Hepatocyte (in vitro differentiated cells): ENCODE data around the gene POMGNT2. TPM values are rescaled to one million over a fixed set of nuclear protein-coding genes. Genes with fewer than 3 reads are reported as not detected.
"Not testable (repeated sequence)": the region's sequence is repeated elsewhere in the genome, so short reads cannot be mapped to it uniquely, and the experiment has no call there.

Source experiments
- DNase-seq: peaks from one replicate; pipeline ENCODE4 v3.0.0-alpha.2; 2016; ENCODE audit warnings: low spot score
- H2AFZ ChIP-seq: fragments of 200-600 bp; sonication (generic); 2 replicates; pipeline ENCODE4 v1.6.0; 2016; ENCODE audit warnings: antibody characterized with exemption, mild to moderate bottlenecking
- H3K27ac ChIP-seq: fragments of 200-600 bp; sonication (generic); 2 replicates; pipeline ENCODE4 v1.5.1; 2016; ENCODE audit warnings: mild to moderate bottlenecking
- H3K27me3 ChIP-seq: fragments of 200-600 bp; sonication (generic); 2 replicates; pipeline ENCODE4 v1.6.1; 2016
- H3K36me3 ChIP-seq: fragments of 200-600 bp; sonication (generic); replicated peaks from 2 replicates; pipeline ENCODE4 v1.5.1; 2016; ENCODE audit warnings: low read depth; ENCODE audit not compliant: insufficient read depth
- H3K4me1 ChIP-seq: fragments of 200-600 bp; sonication (generic); 2 replicates; pipeline ENCODE4 v1.5.1; 2016; ENCODE audit warnings: mild to moderate bottlenecking, moderate library complexity; ENCODE audit not compliant: insufficient read depth
- H3K4me2 ChIP-seq: fragments of 200-600 bp; sonication (generic); 2 replicates; pipeline ENCODE4 v1.6.0; 2016
- H3K4me3 ChIP-seq: fragments of 200-600 bp; sonication (generic); 2 replicates; pipeline ENCODE4 v1.5.1; 2016; ENCODE audit warnings: mild to moderate bottlenecking
- H3K79me2 ChIP-seq: fragments of 200-600 bp; sonication (generic); 2 replicates; pipeline ENCODE4 v1.6.0; 2017; ENCODE audit warnings: mild to moderate bottlenecking
- H3K9me2 ChIP-seq: fragments of 200-600 bp; sonication (generic); replicated peaks from 2 replicates; pipeline ENCODE4 v1.6.0; 2017; ENCODE audit warnings: mild to moderate bottlenecking; ENCODE audit not compliant: insufficient read depth
- H3K9me3 ChIP-seq: fragments of 200-600 bp; sonication (generic); 2 replicates; pipeline ENCODE4 v1.5.1; 2016; ENCODE audit warnings: low read depth, mild to moderate bottlenecking
- H4K20me1 ChIP-seq: fragments of 200-600 bp; sonication (generic); 2 replicates; pipeline ENCODE4 v1.6.0; 2016; ENCODE audit warnings: mild to moderate bottlenecking; ENCODE audit not compliant: insufficient read depth, poor library complexity, severe bottlenecking
- CTCF ChIP-seq: fragments of 200-600 bp; sonication (generic); IDR thresholded peaks from 2 replicates; pipeline ENCODE4 v1.5.1; 2016; ENCODE audit warnings: antibody characterized with exemption, mild to moderate bottlenecking; ENCODE audit not compliant: poor library complexity
- EZH2 ChIP-seq: fragments of 200-600 bp; sonication (generic); IDR thresholded peaks from 2 replicates; pipeline ENCODE4 v1.6.1; 2016; ENCODE audit warnings: antibody characterized with exemption, mild to moderate bottlenecking, borderline replicate concordance
- EZH2phosphoT487 ChIP-seq: fragments of 200-600 bp; sonication (generic); IDR thresholded peaks from one replicate; pipeline ENCODE4 v1.6.1; 2018; ENCODE audit warnings: antibody characterized with exemption, mild to moderate bottlenecking, low read depth, moderate library complexity; ENCODE audit not compliant: unreplicated experiment, severe bottlenecking
- WGBS: methylation state at CpG from one replicate; pipeline ENCODE4 v1.1.6; 2016; ENCODE audit warnings: low lambda C conversion rate; ENCODE audit errors: missing lambda C conversion rate; 5-methylcytosine and 5-hydroxymethylcytosine counted together
- polyA plus RNA-seq: library from polyadenylated mRNA; unstranded; fragments of >200 nt; fragmentation: Nextera tagmentation; extraction: Ambion mirVana; gene quantifications from 2 replicates; pipeline ENCODE4 v1.2.1, GENCODE V29; 2016
- total RNA-seq: library from RNA; depleted of rRNA; stranded (reverse); fragments of >200 nt; gene quantifications from 2 replicates; pipeline ENCODE4 v1.2.3, GENCODE V29; 2014

POMGNT2 gene
- total and polyA plus RNA-seq, 2 experiments from 2014 or later, result 27.6 to 45.6 TPM

DNA sequence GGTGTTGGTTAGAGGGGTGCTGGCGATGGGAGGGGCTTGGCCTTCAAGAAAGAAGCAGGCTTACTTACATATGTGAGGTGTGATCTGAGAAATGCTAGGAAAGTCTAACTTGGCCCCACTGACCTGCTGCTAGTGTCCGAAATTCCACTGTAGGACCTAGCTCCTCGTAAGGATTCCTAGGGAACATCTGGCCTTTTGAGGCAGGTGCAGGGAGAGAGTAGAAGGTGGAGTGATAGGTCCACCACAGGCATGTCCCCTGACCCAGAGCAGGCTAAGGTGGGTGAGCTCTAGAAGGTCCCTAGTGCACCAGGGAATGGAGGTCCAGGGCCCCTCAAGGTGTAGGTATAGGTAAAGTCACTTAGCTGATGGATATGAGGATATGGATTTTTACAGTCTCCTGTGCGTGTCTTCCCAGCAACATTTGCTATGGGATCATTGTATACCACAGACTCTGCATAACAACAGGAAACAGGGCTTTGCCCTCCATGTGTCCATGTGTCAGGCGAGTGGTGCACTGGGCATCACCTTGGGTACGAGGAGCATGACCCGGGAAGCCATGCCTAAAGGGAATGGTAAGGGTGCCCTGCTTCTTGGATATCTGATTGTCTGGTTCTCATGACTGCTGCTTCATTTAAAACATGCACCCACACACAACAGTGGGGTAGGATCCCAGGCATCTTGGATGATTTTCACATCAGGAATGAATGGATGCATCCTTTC, 32.6 kb downstream of the POMGNT2 start:
- TF ChIP-seq CTCF (no peak), EZH2phosphoT487 (no peak), EZH2 (no peak)
- H2AFZ ChIP-seq, result no peak overlapping the region
- no peak overlapping the region for H3K4me3 ChIP-seq
- no peak for DNase-seq
- no peaks in the 10 kb centered on the region for H3K27me3 ChIP-seq
- no peaks in the 10 kb centered on the region for H3K9me3 ChIP-seq
- peaks cover 3% of the 10 kb centered on the region for H3K4me1 ChIP-seq
- H3K27ac ChIP-seq, result no peak overlapping the region
- H3K36me3 ChIP-seq, result no peaks in the 10 kb centered on the region
- H3K79me2 ChIP-seq, result no peaks in the 10 kb centered on the region
- whole genome bisulfite sequencing, result 90% methylated on average over 7 of the region's 7 CpGs
- no peak overlapping the region for H3K4me2 ChIP-seq
- no peaks in the 10 kb centered on the region for H4K20me1 ChIP-seq
- no peaks in the 10 kb centered on the region for H3K9me2 ChIP-seq

DNA sequence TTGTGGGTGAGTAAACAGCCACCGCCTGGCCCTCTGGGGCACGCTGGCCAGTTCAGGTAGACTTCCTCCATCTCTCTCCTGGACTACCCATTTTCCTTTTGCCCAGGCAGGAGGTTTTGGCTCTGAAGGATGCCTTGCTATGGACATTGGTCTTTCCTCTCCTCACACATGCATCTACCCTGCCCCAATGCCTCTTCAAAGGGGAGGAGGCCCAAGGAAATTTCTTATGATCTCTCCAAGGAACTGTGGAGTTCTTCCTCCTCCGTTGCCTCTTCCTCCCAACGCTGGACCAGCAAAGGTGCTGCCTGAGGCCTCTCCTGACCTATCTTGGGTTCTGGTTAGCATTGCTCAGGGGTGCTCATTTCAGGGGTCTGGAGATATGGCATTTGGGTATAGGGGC, 33.5 kb downstream of the POMGNT2 start:
- Histone ChIP-seq H3K4me2 (no peak overlapping the region), H4K20me1 (no peaks in the 10 kb centered on the region), H2AFZ (no peak overlapping the region), H3K4me3 (no peak overlapping the region), H3K9me2 (no peaks in the 10 kb centered on the region), H3K9me3 (no peaks in the 10 kb centered on the region), H3K27ac (no peak overlapping the region), H3K4me1 (peaks cover 3% of the 10 kb centered on the region), H3K79me2 (no peaks in the 10 kb centered on the region), H3K27me3 (no peaks in the 10 kb centered on the region), H3K36me3 (no peaks in the 10 kb centered on the region)
- no peak for DNase-seq
- 86% methylated on average over 4 of the region's 4 CpGs for WGBS
- TF ChIP-seq EZH2, result no peak
- no peak for TF ChIP-seq CTCF
- TF ChIP-seq EZH2phosphoT487, result no peak

GRCh38 chr3:43071313-43071893, 34.5 kb downstream of the POMGNT2 start:
- DNase-seq, result no peak
- no peaks in the 10 kb centered on the region for H4K20me1 ChIP-seq
- H3K9me3 ChIP-seq, result no peaks in the 10 kb centered on the region
- H3K9me2 ChIP-seq, result no peaks in the 10 kb centered on the region
- no peak overlapping the region for H3K4me3 ChIP-seq
- no peaks in the 10 kb centered on the region for H3K79me2 ChIP-seq
- H3K27ac ChIP-seq, result no peak overlapping the region
- no peaks in the 10 kb centered on the region for H3K27me3 ChIP-seq
- no peak overlapping the region for H2AFZ ChIP-seq
- TF ChIP-seq CTCF, result peak; percentile 29
- TF ChIP-seq EZH2, result no peak
- WGBS, result 60% methylated on average over 7 of the region's 7 CpGs
- H3K4me1 ChIP-seq, result peaks cover under 1% of the 10 kb centered on the region
- no peak overlapping the region for H3K4me2 ChIP-seq
- no peaks in the 10 kb centered on the region for H3K36me3 ChIP-seq

GRCh38 chr3:43070670-43071069, 35.2 kb downstream of the POMGNT2 start:
- not testable (repeated sequence) for H4K20me1 ChIP-seq, H3K9me3 ChIP-seq, H3K4me2 ChIP-seq, H3K4me1 ChIP-seq, H3K36me3 ChIP-seq, DNase-seq, H3K79me2 ChIP-seq, H3K4me3 ChIP-seq, H3K27me3 ChIP-seq, H3K9me2 ChIP-seq, H2AFZ ChIP-seq, H3K27ac ChIP-seq
- 91% methylated on average over 4 of the region's 5 CpGs for WGBS
